GM18517 (cell line): ENCODE measurements around the gene COL19A1.

Experiments used
- ATAC-seq: cut with Tn5 transposase; IDR thresholded peaks from one replicate; pipeline ENCODE4 v1.9.1; 2021; ENCODE audit warnings: mild to moderate bottlenecking, moderate library complexity; ENCODE audit not compliant: unreplicated experiment

The COL19A1 gene

DNA sequence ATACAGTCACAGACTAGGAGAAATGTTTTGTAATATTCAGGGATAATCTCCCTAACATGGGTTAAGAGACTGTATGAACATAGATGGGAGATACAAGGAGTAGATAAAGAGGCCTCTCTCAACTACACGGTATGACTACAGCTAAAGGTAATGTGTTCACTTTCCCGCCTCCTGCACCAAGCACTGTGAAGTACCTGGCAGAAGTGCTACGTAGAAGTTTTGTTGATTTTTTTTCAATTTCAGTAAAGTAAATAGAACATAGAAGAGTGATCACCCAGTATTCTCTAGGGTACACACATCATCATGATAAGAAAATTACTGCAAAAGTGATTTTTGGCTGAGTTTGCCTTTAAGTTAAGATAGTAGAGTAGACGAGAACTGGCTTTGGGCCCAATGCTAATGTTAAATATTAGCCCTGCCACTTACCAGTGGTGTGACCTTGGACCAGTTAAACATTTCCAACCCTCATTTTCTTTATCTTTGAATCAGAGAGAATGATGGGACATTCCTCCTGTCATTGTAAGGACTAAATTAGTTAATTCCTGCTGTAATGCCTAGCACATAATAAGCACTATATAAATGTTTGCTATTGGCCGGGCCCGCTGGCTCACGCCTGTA, 253.0 kb downstream of the COL19A1 start:
- no peak for ATAC-seq

DNA sequence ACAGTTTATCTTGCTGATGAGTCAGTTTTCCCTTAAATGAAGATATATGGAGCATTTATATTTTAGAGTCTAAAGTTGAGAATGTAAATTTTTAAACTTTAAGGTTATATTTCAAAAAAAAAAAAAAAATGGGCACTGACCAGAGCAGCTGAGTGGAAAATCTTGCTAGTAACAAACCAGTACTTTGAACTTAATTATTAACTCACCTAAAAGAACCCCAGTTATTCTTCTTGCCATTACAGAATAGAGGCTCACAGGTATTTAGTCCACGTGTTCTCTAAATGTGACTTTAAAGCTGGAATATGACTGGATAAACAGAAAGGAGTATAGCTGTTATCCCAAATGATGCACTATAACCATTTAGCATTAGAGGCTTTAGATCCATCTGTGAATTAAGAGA, 258.1 kb downstream of the COL19A1 start:
- ATAC-seq, result no peak

DNA sequence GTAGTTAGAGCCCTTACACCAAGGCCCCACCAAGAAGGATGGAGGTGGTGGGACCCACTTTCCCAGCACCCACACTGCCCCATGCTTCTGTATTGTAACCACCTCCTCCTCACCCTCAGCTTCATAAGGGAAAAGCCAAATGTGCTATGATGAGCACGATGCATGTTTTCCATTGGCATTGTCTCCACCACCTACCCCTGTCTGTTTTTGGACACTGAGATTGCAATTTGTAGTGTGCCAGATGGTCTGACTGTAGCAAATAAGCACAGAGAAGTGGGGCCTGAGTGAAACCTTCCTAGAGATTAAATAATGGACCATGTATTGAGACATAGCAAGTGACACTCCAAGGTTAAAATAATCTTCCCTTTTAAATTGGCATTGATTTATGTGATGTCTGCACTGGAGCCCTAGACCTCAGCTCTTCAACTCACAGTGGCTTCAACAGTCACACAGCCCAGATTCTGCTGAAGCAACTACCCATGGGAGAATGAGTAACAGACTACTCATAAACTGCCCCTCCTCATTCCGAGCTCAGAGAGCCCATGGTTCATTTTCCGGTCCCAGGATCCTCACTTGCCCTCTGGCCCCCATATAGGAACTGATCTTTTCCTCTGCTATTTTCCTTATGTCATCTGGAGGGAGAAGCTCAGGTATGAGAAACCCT, 258.7 kb downstream of the COL19A1 start:
- no peak for ATAC-seq

DNA sequence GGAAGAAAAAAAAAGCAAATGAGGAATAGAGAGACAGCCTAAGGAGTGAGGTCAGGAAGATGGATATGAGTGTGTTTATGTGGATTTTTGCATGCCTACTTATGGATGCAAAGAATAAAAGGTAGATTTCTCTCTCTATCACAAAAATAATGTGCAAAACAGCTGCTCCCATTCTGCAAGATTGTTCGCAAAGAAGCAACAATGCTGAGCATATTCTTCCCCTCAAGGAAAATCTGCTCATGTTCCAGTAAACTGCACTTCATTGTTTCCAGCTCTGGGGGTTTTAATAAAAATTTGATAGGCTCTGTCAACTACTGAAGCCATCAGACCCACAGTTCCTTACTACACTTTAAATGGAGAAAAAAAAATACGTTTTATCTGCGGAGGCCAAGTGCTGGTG, 259.2 kb downstream of the COL19A1 start:
- no peak for ATAC-seq

DNA sequence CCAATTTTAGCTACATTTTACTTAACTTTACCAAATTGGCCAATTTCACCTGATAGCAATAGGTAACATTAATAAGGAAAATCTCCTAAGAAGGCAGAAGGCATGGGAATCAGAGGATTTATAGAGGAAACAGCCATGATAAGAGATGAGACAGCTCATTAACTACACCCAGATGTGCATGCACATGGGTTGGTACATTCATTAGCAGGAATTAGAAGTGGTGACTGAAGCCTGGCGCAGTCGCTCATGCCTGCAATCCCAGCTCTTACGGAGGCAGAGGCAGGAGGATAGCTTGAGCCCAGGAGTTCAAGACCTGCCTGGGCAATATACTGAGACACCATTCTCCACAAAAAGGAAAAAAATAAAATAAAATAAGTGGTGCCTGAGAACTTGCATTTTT, 263.0 kb downstream of the COL19A1 start:
- no peak for ATAC-seq

DNA sequence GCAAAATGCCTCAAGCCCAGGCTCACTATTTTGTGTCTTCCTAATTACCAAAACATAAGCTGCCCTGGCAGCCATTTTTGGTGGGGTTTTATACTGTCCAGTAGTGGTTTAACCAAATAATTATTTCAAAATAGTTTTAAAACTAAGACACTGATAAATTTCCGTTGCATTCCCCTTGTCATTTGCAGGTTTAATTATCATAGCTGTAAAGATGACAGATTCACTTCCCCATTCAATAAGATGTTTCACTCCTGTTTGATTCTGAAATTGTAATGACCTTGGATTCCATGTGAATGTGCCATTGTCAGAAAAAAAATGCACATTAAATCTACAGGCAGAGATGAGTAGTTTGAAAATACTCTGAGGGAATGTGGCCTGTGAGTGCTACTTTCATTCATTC, 264.5 kb downstream of the COL19A1 start:
- no peak for ATAC-seq

DNA sequence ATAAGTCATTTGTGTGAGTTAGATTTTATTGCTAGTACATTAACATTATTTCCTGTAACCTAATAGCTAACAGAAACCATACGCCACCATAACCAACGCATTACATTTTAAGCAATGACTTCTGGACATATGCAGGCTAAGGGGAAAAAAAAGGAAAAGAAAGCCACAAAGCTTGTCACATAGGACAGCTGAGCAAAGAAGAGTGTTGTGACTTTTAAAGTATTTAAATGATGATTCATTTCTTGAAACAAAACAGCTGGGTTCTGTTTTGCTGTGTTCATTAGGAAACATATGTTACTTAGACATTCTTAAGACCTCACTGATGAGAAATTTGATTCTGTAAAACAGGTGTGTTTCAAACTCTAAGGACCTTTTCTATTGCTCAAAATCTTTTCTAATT, 265.2 kb downstream of the COL19A1 start:
- ATAC-seq, result peak; percentile 96

DNA sequence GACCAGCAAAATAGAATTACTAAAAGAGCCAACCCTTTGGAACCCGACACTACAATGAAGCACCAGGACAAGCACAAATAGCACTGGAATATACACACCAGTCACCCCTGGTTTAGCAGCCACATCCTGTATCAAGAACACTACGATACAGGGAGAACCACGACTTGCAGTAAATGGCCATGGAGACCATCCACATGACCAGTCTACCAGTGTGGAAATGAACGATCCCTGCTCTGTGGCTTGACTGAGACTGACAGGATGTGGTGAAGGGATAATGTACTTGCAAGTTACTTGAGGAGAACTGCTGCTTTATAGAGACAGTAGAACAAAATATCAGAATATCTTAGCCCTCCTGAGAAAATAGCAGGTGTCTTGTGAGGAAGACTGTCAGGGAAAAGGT, 266.9 kb downstream of the COL19A1 start:
- no peak for ATAC-seq

DNA sequence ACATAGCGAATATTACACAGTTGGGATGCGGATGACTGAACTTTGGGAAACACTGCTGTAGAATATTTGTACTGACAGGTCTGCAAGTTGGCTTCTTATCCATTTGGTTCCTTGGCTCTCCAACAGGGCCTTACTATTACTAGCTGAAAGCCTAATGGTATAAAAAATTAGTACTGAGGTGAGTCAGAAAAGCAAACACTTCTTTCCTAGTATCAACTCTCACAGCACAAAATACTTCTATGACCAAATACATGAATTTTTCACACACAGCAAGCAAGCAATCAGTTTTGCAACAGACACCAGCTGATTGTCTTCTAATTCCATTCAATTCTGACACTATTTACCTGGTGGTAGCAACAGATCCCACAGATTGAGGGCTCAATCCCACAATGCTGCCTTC, 268.2 kb downstream of the COL19A1 start:
- ATAC-seq, result no peak

DNA sequence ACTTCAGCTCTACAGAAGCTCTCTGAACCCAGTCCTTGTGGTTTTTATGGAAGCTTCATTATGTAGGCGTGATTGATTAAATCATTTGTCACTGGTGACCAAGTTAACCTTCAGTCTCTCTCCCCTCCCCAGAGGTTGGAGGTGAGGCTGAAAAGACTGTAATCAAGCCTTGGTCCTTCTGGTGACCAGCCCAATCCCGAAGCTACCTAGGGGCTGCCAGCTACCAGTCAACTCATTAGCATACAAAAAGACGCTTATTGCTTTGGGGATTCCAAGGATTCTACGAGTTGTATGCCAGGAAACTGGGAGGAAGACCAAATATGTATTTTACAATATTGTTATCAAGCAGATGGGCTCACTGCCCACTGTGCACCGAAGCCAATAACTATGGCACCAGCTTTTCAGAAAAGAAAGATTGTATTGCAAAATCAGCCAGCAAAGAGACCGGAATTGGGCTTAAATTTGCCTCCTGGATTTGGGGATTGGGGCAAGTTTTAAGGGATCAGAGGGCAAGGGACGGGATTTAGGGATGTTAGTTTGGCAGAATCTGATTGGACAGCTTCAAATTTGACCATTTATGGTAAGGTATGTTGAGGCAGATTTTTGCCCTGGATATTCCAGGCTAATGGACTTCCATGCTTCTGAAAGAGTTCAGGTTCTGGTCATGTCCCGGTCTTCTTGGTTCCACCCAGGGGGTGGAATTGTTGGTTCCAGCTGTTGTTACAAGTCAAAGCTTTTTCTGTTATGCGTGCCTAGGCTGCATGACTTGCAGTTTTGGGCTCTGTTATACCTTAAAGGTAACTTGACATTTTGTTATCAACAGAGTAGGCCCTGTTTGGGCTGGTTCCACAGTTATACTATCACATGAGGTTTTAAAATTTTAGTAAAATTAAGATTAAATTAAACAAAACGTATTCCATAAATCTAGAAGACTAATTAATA, 269.1 kb downstream of the COL19A1 start:
- ATAC-seq, result no peak

DNA sequence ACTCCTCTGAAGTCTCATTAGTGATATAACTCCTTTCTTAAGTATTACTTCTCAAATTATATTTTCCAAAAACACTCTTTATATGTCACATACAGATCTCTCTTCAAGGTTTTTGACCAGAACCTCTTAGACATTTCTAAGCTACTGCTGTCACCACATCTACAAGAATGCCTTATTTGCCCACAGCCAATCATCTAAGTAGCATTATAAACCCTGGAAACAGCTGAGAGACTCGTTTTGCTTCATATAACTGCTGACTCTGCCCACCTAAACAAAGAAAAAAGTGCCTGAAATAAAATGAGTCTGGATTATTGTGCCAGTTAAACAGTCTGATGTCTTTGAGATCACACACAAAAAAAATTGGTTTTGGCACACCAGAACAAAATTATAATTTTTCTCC, 270.6 kb downstream of the COL19A1 start:
- ATAC-seq, result no peak

DNA sequence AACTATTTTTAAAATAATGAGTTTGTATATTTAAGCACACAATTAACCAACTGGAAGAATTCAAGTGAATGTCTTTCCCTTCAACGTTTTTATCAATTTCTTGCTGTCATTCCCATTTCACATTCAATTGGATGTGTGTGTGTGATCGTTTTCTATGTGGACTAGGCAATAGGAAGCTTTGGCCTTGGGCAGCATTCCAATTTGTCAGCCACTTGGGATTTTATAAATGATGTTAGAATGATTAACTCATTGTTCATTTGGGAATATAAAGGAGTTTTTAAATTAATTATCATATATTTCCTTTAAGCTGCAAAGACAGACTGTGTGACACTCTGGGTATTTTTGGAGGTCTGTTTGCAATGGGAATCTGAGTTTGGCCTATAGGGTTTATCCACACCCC, 274.1 kb downstream of the COL19A1 start:
- ATAC-seq, result no peak

DNA sequence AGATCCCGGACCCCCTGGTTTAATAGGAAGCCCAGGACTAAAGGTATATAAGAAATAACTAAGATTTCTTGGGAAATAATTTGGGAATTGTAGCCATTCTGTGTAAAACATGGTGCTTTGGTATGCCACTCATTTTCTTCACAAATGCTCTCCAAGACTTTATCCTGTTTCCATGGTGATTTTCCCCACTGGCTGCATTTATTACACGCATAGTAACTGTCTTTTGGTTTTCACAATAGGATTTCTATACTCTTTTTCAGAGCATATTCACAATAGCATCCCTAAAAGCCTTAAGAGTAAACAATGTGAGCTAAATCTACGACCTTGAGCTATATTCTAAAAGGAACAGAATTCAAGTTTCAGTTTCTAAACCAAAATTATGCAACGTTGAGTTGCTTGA, 275.7 kb downstream of the COL19A1 start:
- no peak for ATAC-seq

DNA sequence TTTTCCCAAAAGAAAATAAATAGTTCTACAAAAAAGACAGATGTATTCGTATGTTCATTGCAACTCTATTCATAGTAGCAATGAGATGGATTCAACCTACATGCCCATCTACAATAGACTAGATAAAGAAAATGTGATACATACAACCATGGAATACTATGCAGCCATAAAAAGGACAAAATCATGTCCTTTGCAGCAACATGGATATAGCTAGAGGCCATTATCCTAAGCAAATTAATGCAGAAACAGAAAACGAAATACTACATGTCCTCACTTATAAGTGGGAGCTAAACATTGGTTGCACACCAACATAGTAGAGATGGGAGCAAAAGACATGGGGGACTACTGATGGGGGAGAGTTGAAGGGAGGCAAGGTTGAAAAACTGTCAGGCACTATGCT, 278.8 kb downstream of the COL19A1 start:
- ATAC-seq, result no peak

DNA sequence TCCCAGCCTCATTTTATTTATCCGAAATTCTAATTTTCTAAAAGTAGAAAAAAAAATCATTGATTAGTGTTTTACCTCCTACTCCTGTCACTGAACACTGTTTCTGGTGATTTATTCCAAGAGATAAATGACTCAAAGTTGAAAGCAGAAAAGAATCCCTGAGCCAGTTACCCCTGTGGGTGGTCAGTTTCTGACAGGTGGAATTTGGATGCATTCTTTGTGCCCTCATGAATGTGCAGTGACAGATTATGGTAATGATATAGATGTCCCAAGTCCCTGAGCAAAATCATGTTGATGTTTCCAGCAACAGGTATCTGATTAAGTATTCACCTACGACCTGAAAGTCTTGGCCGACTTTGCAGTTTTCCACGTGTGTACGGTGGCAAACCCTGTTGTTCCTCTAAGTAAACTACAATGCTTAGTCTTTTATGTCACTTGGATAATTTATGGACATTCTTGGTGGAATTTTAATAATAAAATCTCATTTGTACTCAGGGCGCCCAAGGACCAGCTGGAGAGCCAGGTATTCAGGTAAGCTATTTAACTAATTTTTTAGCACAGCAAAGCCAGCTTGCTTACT, 282.9 kb downstream of the COL19A1 start:
- no peak for ATAC-seq

DNA sequence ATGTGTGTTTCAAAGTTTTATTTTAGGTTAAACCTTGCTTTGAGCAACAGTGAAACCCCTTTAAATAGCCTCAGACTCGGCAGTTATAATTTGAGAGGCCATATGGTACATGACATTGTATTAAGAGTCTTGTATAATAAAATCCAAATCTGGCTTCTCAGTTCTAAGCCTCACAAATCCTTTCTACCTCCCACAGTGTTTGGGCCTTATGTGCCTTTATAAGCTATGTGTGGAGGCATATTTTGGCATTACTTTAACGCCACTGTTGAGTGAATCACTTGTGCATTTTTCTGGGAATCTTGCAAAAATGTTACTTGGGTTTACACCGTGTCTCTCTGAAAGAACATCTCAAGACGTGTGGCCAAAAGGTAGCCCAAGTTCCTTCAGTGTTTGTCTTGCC, 284.2 kb downstream of the COL19A1 start:
- no peak for ATAC-seq

DNA sequence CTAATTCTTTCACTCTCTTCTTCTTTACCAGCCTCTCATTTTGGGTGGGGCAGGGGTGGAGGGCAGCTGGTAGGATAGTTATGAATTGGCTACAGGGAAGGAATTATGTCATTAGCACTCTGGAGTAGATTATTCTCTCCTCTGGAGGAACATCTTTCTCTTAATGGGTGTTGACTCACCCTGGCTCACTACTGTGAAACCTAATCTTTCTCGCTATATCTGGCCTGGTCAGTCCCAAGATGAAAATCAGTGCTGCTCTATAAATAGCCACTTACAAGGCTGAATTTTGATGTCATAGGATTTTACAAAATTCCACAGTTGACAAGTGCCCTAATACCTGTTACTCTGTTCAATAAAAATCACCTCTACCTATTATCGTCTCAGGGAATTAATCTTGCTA, 285.3 kb downstream of the COL19A1 start:
- ATAC-seq, result no peak

DNA sequence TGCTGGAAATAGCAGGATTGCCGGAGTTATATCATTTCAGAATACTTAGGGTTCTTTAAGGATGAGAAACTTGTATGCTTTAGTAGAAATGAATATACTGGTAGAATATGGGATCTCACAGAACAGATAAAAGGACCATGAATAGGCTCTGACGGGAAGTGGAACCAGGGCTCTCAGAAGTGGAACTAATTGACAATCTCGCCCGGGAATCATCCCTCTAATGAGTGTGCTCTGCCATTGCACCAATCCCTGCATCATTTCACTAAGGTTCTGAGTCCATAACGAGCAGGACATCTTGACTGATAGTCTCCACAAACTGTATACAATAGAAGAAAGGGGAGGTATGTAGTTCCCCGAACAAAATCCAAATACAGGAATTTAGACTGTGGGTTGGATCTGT, 286.4 kb downstream of the COL19A1 start:
- no peak for ATAC-seq

DNA sequence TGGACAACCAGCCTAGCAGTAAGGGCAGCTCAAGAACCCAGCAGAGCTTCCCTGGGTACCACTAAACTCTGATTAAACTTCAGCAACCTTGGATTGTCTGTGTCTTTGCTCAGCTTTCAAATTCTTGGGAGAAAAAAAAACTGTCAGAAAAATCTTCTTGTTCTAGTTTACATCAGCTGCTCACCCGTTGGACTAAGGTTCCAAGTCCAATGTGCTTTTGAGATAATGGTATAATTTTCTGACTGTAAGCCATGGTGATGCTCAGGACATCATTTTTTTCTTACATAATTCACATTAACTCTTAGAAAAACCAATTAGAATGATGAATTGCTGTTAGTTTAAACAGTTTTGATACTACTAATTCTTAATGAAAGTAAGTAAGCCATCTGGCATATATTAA, 290.7 kb downstream of the COL19A1 start:
- ATAC-seq, result no peak

DNA sequence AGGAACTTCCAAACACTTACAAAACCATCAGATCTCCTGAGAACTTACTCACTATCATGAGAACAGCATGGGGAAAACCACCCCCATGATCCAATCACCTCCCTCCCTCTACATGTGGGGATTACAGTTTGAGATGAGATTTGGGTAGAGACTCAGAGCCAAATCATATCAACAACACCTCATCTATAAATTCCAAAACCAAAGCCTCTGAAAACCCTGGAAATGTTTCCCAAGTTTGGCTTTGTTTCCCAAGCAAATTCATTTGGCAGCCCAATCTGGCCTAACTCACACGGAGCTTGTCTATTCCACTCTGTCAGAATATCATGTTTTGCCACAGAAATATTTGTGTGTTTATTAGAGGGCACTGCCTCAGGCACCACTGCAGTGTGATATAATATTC, 293.9 kb downstream of the COL19A1 start:
- ATAC-seq, result no peak

DNA sequence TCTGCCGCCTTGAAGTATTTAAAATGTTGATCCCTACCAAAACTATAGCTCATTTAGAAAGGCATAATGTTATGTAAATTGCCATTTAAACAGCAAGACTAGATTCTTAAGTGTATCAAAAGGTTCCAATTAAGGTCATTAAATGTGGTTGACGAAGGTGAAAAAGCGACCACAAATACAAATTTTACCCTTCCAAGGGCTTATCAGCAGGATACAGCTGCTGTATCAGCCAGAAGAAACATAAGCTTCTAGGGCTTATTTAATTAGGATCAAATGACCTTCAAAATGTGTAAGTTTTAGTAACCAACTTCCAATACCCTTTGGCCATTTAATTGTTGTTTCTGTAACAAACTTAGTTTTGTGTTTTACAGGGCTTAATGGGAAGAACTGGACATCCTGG, 296.6 kb downstream of the COL19A1 start:
- no peak for ATAC-seq

DNA sequence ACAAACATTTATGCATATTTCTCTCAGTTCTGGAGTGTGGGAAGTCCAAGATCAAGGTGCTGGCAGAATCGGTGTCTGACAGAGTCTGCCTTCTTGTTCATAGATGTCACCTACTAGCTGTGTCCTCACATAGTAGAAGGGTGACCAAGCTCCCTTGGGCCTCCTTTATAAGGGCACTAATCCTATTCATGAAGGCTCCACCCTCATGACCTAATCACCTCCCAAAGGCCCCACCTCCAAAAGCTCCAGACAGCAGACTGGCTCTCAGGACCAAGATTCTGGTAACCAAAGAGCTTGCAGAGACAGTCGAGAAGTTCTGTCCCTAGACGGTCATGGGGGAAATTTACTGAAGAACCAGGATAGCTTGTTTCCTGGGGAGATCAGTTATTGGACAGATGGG, 297.4 kb downstream of the COL19A1 start:
- no peak for ATAC-seq
